Parietal lobe (tissue), 2 donors: ENCODE results near the gene ZBED6. TPM values are rescaled to one million over a fixed set of nuclear protein-coding genes. Genes with fewer than 3 reads are reported as not detected.

Experiments
- small RNA-seq: library from RNA; depleted of rRNA; stranded (forward); fragments of <200 nt; gene quantifications from one replicate; pipeline ENCODE3, GENCODE V24; 2014; ENCODE audit warnings: low replicate concordance
- total RNA-seq: library from RNA; depleted of rRNA; stranded (reverse); fragments of >200 nt; gene quantifications from one replicate; pipeline ENCODE4 v1.2.3, GENCODE V29; 2014

ZBED6 gene, protein sequence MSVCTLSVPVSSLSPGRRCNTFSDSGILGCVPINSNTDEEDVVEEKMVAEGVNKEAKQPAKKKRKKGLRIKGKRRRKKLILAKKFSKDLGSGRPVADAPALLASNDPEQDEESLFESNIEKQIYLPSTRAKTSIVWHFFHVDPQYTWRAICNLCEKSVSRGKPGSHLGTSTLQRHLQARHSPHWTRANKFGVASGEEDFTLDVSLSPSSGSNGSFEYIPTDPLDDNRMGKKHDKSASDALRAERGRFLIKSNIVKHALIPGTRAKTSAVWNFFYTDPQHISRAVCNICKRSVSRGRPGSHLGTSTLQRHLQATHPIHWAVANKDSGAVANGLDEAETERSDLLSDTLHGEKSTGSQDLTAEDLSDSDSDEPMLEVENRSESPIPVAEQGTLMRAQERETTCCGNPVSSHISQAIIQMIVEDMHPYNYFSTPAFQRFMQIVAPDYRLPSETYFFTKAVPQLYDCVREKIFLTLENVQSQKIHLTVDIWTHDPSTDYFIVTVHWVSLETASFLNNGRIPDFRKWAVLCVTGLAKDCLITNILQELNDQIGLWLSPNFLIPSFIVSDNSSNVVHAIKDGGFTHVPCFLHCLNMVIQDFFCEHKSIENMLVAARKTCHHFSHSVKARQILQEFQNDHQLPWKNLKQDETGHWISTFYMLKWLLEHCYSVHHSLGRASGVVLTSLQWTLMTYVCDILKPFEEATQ (N-terminal part only)
- 22.8 TPM for total RNA-seq

DNA sequence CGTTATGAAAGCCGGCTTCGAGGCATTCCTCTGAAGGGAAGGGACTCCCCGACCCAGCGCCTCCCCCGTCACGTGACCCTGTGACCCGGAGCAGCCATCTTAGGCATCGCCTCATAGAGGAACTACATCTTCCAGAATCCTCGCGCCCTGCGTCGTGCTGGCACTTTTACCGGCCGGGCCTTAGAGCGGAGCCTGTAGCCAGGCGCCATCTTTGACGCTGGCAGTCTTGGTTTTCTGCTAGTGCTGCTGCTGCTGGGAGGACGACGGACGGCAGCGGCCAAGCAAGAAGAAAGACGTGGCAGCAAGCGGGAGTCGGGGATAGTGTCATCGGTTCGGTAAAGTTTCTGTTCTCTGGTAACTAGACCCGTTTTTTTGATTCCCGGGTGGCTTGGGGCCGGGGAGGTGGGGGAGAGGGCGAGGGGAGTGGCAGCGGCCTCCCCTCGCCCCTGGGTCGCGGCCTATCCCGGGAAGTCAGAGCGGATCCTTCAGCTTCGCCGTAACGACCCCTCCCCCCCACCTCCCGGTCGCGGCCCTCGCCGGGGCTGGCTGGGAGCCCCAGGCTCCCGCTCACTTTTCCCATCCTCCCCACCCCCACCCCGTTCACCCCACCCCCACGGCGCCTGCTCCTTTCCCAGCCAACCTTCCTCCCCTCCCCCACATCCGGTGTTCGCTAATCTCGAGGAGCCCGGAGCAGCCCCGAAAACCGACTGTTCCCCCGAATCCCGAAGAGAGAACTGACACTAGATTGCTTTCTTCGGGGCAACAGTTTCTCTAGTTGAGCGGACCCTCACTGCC, at the start of gene ZBED6, which contains the start of gene ZC3H11A:
ZBED6 (plus strand) TSS at position 183 of the 795 bp plus-strand sequence. CDS start 1,900 bp downstream, outside the sequence.
ZC3H11A (plus strand) TSS at position 183 of the 795 bp plus-strand sequence. CDS start 21,448 bp downstream, outside the sequence.

GRCh38 chr1:203765029-203765837, 30.2 kb upstream of the ZBED6 start, which contains the start of gene LAX1:
TSS of gene LAX1 (plus strand) at chr1:203765183. CDS start at chr1:203765566, 383 bp downstream.

Small RNAs within 50 kb of the gene (small RNA-seq; reads per million reads assigned to genes)
- 0.21 reads per million for gene ZC3H11A

Other genes starting within 250 kb of the ZBED6 start
- 63.2 TPM for gene ATP2B4, start 168.8 kb upstream of the ZBED6 start, total RNA-seq
- gene LAX1, start 30.4 kb upstream of the ZBED6 start, total RNA-seq: not detected
- 124 TPM for gene ZC3H11A, start within 50 bp of the ZBED6 start, total RNA-seq
- gene SNRPE, start 66.0 kb downstream of the ZBED6 start, total RNA-seq: 61.0 TPM